Measurements from ENCODE around the gene SHROOM3. TPM values are rescaled to one million over a fixed set of nuclear protein-coding genes. Genes with fewer than 3 reads are reported as not detected.

SHROOM3 gene
- total RNA-seq, 6 donors from 2014 or later, result 62.3 to 216 (median 116) TPM

GRCh38 chr4:76470064-76470463 is 35.0 kb downstream of the SHROOM3 start:
- ATAC-seq (ENCODE audit: low FRiP score in 2 of 2), result no peak
- H3K9me3 ChIP-seq, result no peaks in the 10 kb centered on the region
- no peak overlapping the region for H3K27ac ChIP-seq
- H3K36me3 ChIP-seq, result no peaks in the 10 kb centered on the region
- no peaks in the 10 kb centered on the region for H3K27me3 ChIP-seq
- no peak overlapping the region for H3K4me3 ChIP-seq
- no peaks in the 10 kb centered on the region for H3K4me1 ChIP-seq
- no peak for TF ChIP-seq CTCF (IDR thresholded peaks at IDR 0.05)
- no peak for TF ChIP-seq POLR2AphosphoS5 (IDR thresholded peaks at IDR 0.05)
- no peak for TF ChIP-seq POLR2A (IDR thresholded peaks at IDR 0.05)
- TF ChIP-seq EP300 (IDR thresholded peaks at IDR 0.05), result no peak
- DNase-seq, result no peak

- no peak for ATAC-seq (ENCODE audit: low FRiP score in 2 of 2)
- TF ChIP-seq EP300 (IDR thresholded peaks at IDR 0.05) (no peak), POLR2A (IDR thresholded peaks at IDR 0.05) (no peak), CTCF (IDR thresholded peaks at IDR 0.05) (no peak), POLR2AphosphoS5 (IDR thresholded peaks at IDR 0.05) (no peak)
- Histone ChIP-seq H3K27me3 (no peaks in the 10 kb centered on the region), H3K4me3 (no peak overlapping the region), H3K27ac (no peak overlapping the region), H3K4me1 (no peaks in the 10 kb centered on the region), H3K9me3 (no peaks in the 10 kb centered on the region), H3K36me3 (no peaks in the 10 kb centered on the region)
- DNase-seq, result no peak
- WGBS, 2 donors, result 85 to 93% methylated on average over 1 of the region's 1 CpG
These were observed 35.5 kb downstream of the SHROOM3 start for GRCh38 chr4:76470532-76470931.

DNA sequence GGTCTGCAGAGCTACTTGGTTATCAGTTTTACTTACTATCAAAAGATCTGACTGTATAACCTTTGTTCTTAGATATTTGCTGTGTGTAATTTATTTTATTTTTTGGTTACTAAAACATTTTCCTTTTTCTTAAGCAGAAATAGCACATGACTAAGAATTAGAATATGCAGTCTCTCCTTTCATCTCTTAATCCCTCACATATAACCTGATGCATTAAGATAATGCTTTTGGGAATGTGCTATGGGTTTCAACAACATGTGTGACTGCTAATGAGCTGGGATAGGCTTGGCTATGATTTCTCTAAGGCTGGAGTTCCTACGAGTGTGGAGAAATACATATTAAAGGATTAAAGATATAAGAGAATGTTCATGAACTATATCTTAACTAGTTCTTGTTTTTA is 41.5 kb downstream of the SHROOM3 start:
- no peak overlapping the region for H3K4me3 ChIP-seq
- H3K4me1 ChIP-seq, result no peaks in the 10 kb centered on the region
- no peaks in the 10 kb centered on the region for H3K9me3 ChIP-seq
- H3K36me3 ChIP-seq, result no peaks in the 10 kb centered on the region
- ATAC-seq (ENCODE audit: low FRiP score in 2 of 2) (no peak), DNase-seq (no peak)
- TF ChIP-seq CTCF (IDR thresholded peaks at IDR 0.05) (no peak), POLR2A (IDR thresholded peaks at IDR 0.05) (no peak), POLR2AphosphoS5 (IDR thresholded peaks at IDR 0.05) (no peak), EP300 (IDR thresholded peaks at IDR 0.05) (no peak)
- WGBS, 2 donors, result 94 to 100% methylated on average over 1 of the region's 1 CpG
- H3K27me3 ChIP-seq, result no peaks in the 10 kb centered on the region
- H3K27ac ChIP-seq, result no peak overlapping the region

DNA sequence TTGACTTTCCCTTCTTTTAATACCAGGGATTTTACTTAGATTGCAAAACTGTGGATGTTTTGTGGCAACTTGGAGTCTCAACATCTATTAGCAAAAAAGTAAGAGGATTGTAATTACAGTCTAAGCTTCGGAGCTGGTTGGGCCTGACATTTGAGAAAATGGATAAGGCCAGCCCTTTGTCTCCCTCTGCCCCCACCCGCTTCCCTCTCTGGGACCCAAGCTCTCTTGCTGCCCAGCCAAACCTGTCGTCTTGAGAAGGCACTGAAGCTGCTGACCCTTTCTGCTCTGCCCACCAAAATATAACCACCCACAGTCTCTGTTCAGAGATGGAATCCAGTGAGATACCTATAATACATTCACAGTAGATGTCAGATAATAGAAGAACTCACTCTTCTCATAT is 49.6 kb downstream of the SHROOM3 start:
- WGBS, 2 donors, result 76 to 84% methylated on average over 3 of the region's 3 CpGs
- no peaks in the 10 kb centered on the region for H3K9me3 ChIP-seq
- DNase-seq, result no peak
- H3K4me1 ChIP-seq, result no peaks in the 10 kb centered on the region
- no peaks in the 10 kb centered on the region for H3K36me3 ChIP-seq
- no peak overlapping the region for H3K27ac ChIP-seq
- ATAC-seq (ENCODE audit: low FRiP score in 2 of 2), result no peak
- H3K27me3 ChIP-seq, result no peaks in the 10 kb centered on the region
- H3K4me3 ChIP-seq, result no peak overlapping the region
- TF ChIP-seq POLR2A (IDR thresholded peaks at IDR 0.05), result no peak
- no peak for TF ChIP-seq POLR2AphosphoS5 (IDR thresholded peaks at IDR 0.05)
- no peak for TF ChIP-seq CTCF (IDR thresholded peaks at IDR 0.05)
- no peak for TF ChIP-seq EP300 (IDR thresholded peaks at IDR 0.05)

- Histone ChIP-seq H3K36me3 (no peaks in the 10 kb centered on the region), H3K4me3 (no peak overlapping the region), H3K27ac (no peak overlapping the region), H3K4me1 (no peaks in the 10 kb centered on the region), H3K9me3 (no peaks in the 10 kb centered on the region), H3K27me3 (no peaks in the 10 kb centered on the region)
- DNase-seq (no peak), ATAC-seq (ENCODE audit: low FRiP score in 2 of 2) (no peak)
- 54 to 57% methylated on average over 3 of the region's 3 CpGs for WGBS, 2 donors
- TF ChIP-seq EP300 (IDR thresholded peaks at IDR 0.05), result no peak
- TF ChIP-seq POLR2AphosphoS5 (IDR thresholded peaks at IDR 0.05), result no peak
- no peak for TF ChIP-seq POLR2A (IDR thresholded peaks at IDR 0.05)
- TF ChIP-seq CTCF (IDR thresholded peaks at IDR 0.05), result no peak
These were observed 50.4 kb downstream of the SHROOM3 start for GRCh38 chr4:76485450-76485849.
